DND-41 (cell line): ENCODE measurements around the gene CDH12.

Experiments used
- ATAC-seq: fragments of 200-7000 bp; cut with Tn5 transposase; 3 replicates; pipeline ENCODE4 v1.9.1; 2021; ENCODE audit warnings: low read depth; ENCODE audit not compliant: insufficient read depth
- DNase-seq: peaks from one replicate; pipeline ENCODE4 v3.0.0-alpha.2; 2020
- H2AFZ ChIP-seq: 2 replicates; pipeline ENCODE4 v1.6.0; 2012; ENCODE audit warnings: low read depth, low read length
- H3K27ac ChIP-seq: 2 replicates; pipeline ENCODE4 v1.5.1; 2012; ENCODE audit warnings: low read length, inconsistent platforms
- H3K27me3 ChIP-seq: fragments of 200-600 bp; sonication (generic); 2 replicates; pipeline ENCODE4 v1.6.0; 2012; ENCODE audit warnings: low read length, mild to moderate bottlenecking, inconsistent platforms; ENCODE audit not compliant: insufficient read depth, poor library complexity
- H3K36me3 ChIP-seq: 2 replicates; pipeline ENCODE4 v1.5.1; 2012; ENCODE audit warnings: low read length, inconsistent platforms; ENCODE audit not compliant: insufficient read depth
- H3K4me1 ChIP-seq: 2 replicates; pipeline ENCODE4 v1.5.1; 2012; ENCODE audit warnings: mild to moderate bottlenecking, low read length; ENCODE audit not compliant: insufficient read depth
- H3K4me2 ChIP-seq: 2 replicates; pipeline ENCODE4 v1.6.0; 2012; ENCODE audit warnings: mild to moderate bottlenecking, moderate library complexity, low read length, inconsistent platforms; ENCODE audit not compliant: insufficient read depth
- H3K4me3 ChIP-seq, 2 experiments: fragments of 200-600 bp in 1 of 2; shearing (Covaris generic) in 1 of 2; 2 replicates each; pipeline ENCODE4 v1.5.1; 2012 to 2016; ENCODE audit warnings: inconsistent platforms in 2 of 2, low read length in 2 of 2, mild to moderate bottlenecking in 2 of 2, low read depth in 1 of 2, moderate library complexity in 1 of 2
- H3K79me2 ChIP-seq: 2 replicates; pipeline ENCODE4 v1.6.0; 2012; ENCODE audit warnings: low read length, inconsistent platforms; ENCODE audit not compliant: insufficient read depth
- H3K9ac ChIP-seq: 2 replicates; pipeline ENCODE4 v1.6.0; 2012; ENCODE audit warnings: low read depth, mild to moderate bottlenecking, inconsistent platforms, low read length, moderate library complexity
- H3K9me3 ChIP-seq: 2 replicates; pipeline ENCODE4 v1.5.1; 2012; ENCODE audit warnings: low read length, moderate library complexity, mild to moderate bottlenecking, inconsistent platforms; ENCODE audit not compliant: insufficient read depth, severe bottlenecking
- H4K20me1 ChIP-seq: 2 replicates; pipeline ENCODE4 v1.6.0; 2012; ENCODE audit warnings: low read length; ENCODE audit not compliant: insufficient read depth
- CTCF ChIP-seq: IDR thresholded peaks from 2 replicates; pipeline ENCODE4 v1.5.1; 2012; ENCODE audit warnings: borderline replicate concordance, low read length, moderate library complexity, mild to moderate bottlenecking; ENCODE audit not compliant: poor library complexity, severe bottlenecking; ENCODE audit errors: extremely low read depth
- EZH2 ChIP-seq: IDR thresholded peaks from 3 replicates; pipeline ENCODE4 v1.6.1; 2012; ENCODE audit warnings: borderline replicate concordance, low read depth, mild to moderate bottlenecking, moderate library complexity, low read length, inconsistent platforms; ENCODE audit not compliant: severe bottlenecking

CDH12 gene

GRCh38 chr5:22846693-22847092 is 6.5 kb downstream of the CDH12 start:
- TF ChIP-seq CTCF (no peak), EZH2 (no peak)
- Histone ChIP-seq H3K9ac (no peak overlapping the region), H3K9me3 (no peaks in the 10 kb centered on the region), H3K4me3 (no peak overlapping the region), H3K4me2 (no peak overlapping the region), H3K79me2 (no peaks in the 10 kb centered on the region), H3K4me1 (no peaks in the 10 kb centered on the region), H3K36me3 (no peaks in the 10 kb centered on the region), H2AFZ (no peak overlapping the region), H3K27me3 (no peaks in the 10 kb centered on the region), H3K27ac (no peak overlapping the region), H4K20me1 (no peaks in the 10 kb centered on the region)
- DNase-seq (no peak), ATAC-seq (no peak)

- H3K4me2 ChIP-seq: no peak overlapping the region
- no peak for TF ChIP-seq CTCF
- TF ChIP-seq EZH2: no peak
- ATAC-seq (no peak), DNase-seq (no peak)
- H3K4me3 ChIP-seq: no peak overlapping the region
- H3K79me2 ChIP-seq: no peaks in the 10 kb centered on the region
- no peaks in the 10 kb centered on the region for H4K20me1 ChIP-seq
- no peaks in the 10 kb centered on the region for H3K4me1 ChIP-seq
- H3K9me3 ChIP-seq: no peaks in the 10 kb centered on the region
- H3K27me3 ChIP-seq: no peaks in the 10 kb centered on the region
- no peak overlapping the region for H2AFZ ChIP-seq
- H3K9ac ChIP-seq: no peak overlapping the region
- no peaks in the 10 kb centered on the region for H3K36me3 ChIP-seq
- no peak overlapping the region for H3K27ac ChIP-seq
Observed at GRCh38 chr5:22844636-22845035, 8.5 kb downstream of the CDH12 start.

GRCh38 chr5:22844155-22844554 is 9.0 kb downstream of the CDH12 start:
- no peak overlapping the region for H2AFZ ChIP-seq
- TF ChIP-seq EZH2 (no peak), CTCF (no peak)
- H3K4me2 ChIP-seq: no peak overlapping the region
- no peaks in the 10 kb centered on the region for H4K20me1 ChIP-seq
- H3K4me1 ChIP-seq: no peaks in the 10 kb centered on the region
- H3K9ac ChIP-seq: no peak overlapping the region
- H3K27ac ChIP-seq: no peak overlapping the region
- ATAC-seq: no peak
- DNase-seq: no peak
- no peak overlapping the region for H3K4me3 ChIP-seq
- H3K36me3 ChIP-seq: no peaks in the 10 kb centered on the region
- H3K9me3 ChIP-seq: no peaks in the 10 kb centered on the region
- H3K27me3 ChIP-seq: no peaks in the 10 kb centered on the region
- H3K79me2 ChIP-seq: no peaks in the 10 kb centered on the region

GRCh38 chr5:22842574-22842973 is 10.6 kb downstream of the CDH12 start:
- no peak overlapping the region for H3K9ac ChIP-seq
- H3K9me3 ChIP-seq: no peaks in the 10 kb centered on the region
- ATAC-seq: no peak
- no peak for DNase-seq
- no peak overlapping the region for H2AFZ ChIP-seq
- no peaks in the 10 kb centered on the region for H3K36me3 ChIP-seq
- no peak overlapping the region for H3K4me2 ChIP-seq
- TF ChIP-seq CTCF: no peak
- no peak for TF ChIP-seq EZH2
- H3K27ac ChIP-seq: no peak overlapping the region
- no peaks in the 10 kb centered on the region for H3K27me3 ChIP-seq
- no peaks in the 10 kb centered on the region for H4K20me1 ChIP-seq
- H3K79me2 ChIP-seq: no peaks in the 10 kb centered on the region
- no peaks in the 10 kb centered on the region for H3K4me1 ChIP-seq
- H3K4me3 ChIP-seq: no peak overlapping the region
